DND-41 (cell line): ENCODE data around the gene SDK2.
A peak's percentile ranks its signal among the peaks of the same experiment; 100 is the strongest.

Experiments
- ATAC-seq: fragments of 200-7000 bp; cut with Tn5 transposase; 3 replicates; pipeline ENCODE4 v1.9.1; 2021; ENCODE audit warnings: low read depth; ENCODE audit not compliant: insufficient read depth
- DNase-seq: peaks from one replicate; pipeline ENCODE4 v3.0.0-alpha.2; 2020
- H2AFZ ChIP-seq: 2 replicates; pipeline ENCODE4 v1.6.0; 2012; ENCODE audit warnings: low read depth, low read length
- H3K27ac ChIP-seq: 2 replicates; pipeline ENCODE4 v1.5.1; 2012; ENCODE audit warnings: low read length, inconsistent platforms
- H3K27me3 ChIP-seq: fragments of 200-600 bp; sonication (generic); 2 replicates; pipeline ENCODE4 v1.6.0; 2012; ENCODE audit warnings: low read length, mild to moderate bottlenecking, inconsistent platforms; ENCODE audit not compliant: insufficient read depth, poor library complexity
- H3K36me3 ChIP-seq: 2 replicates; pipeline ENCODE4 v1.5.1; 2012; ENCODE audit warnings: low read length, inconsistent platforms; ENCODE audit not compliant: insufficient read depth
- H3K4me1 ChIP-seq: 2 replicates; pipeline ENCODE4 v1.5.1; 2012; ENCODE audit warnings: mild to moderate bottlenecking, low read length; ENCODE audit not compliant: insufficient read depth
- H3K4me2 ChIP-seq: 2 replicates; pipeline ENCODE4 v1.6.0; 2012; ENCODE audit warnings: mild to moderate bottlenecking, moderate library complexity, low read length, inconsistent platforms; ENCODE audit not compliant: insufficient read depth
- H3K4me3 ChIP-seq, 2 experiments: fragments of 200-600 bp in 1 of 2; shearing (Covaris generic) in 1 of 2; 2 replicates each; pipeline ENCODE4 v1.5.1; 2012 to 2016; ENCODE audit warnings: inconsistent platforms in 2 of 2, low read length in 2 of 2, mild to moderate bottlenecking in 2 of 2, low read depth in 1 of 2, moderate library complexity in 1 of 2
- H3K79me2 ChIP-seq: 2 replicates; pipeline ENCODE4 v1.6.0; 2012; ENCODE audit warnings: low read length, inconsistent platforms; ENCODE audit not compliant: insufficient read depth
- H3K9ac ChIP-seq: 2 replicates; pipeline ENCODE4 v1.6.0; 2012; ENCODE audit warnings: low read depth, mild to moderate bottlenecking, inconsistent platforms, low read length, moderate library complexity
- H3K9me3 ChIP-seq: 2 replicates; pipeline ENCODE4 v1.5.1; 2012; ENCODE audit warnings: low read length, moderate library complexity, mild to moderate bottlenecking, inconsistent platforms; ENCODE audit not compliant: insufficient read depth, severe bottlenecking
- H4K20me1 ChIP-seq: 2 replicates; pipeline ENCODE4 v1.6.0; 2012; ENCODE audit warnings: low read length; ENCODE audit not compliant: insufficient read depth
- CTCF ChIP-seq: IDR thresholded peaks from 2 replicates; pipeline ENCODE4 v1.5.1; 2012; ENCODE audit warnings: borderline replicate concordance, low read length, moderate library complexity, mild to moderate bottlenecking; ENCODE audit not compliant: poor library complexity, severe bottlenecking; ENCODE audit errors: extremely low read depth
- EZH2 ChIP-seq: IDR thresholded peaks from 3 replicates; pipeline ENCODE4 v1.6.1; 2012; ENCODE audit warnings: borderline replicate concordance, low read depth, mild to moderate bottlenecking, moderate library complexity, low read length, inconsistent platforms; ENCODE audit not compliant: severe bottlenecking

The SDK2 gene, protein sequence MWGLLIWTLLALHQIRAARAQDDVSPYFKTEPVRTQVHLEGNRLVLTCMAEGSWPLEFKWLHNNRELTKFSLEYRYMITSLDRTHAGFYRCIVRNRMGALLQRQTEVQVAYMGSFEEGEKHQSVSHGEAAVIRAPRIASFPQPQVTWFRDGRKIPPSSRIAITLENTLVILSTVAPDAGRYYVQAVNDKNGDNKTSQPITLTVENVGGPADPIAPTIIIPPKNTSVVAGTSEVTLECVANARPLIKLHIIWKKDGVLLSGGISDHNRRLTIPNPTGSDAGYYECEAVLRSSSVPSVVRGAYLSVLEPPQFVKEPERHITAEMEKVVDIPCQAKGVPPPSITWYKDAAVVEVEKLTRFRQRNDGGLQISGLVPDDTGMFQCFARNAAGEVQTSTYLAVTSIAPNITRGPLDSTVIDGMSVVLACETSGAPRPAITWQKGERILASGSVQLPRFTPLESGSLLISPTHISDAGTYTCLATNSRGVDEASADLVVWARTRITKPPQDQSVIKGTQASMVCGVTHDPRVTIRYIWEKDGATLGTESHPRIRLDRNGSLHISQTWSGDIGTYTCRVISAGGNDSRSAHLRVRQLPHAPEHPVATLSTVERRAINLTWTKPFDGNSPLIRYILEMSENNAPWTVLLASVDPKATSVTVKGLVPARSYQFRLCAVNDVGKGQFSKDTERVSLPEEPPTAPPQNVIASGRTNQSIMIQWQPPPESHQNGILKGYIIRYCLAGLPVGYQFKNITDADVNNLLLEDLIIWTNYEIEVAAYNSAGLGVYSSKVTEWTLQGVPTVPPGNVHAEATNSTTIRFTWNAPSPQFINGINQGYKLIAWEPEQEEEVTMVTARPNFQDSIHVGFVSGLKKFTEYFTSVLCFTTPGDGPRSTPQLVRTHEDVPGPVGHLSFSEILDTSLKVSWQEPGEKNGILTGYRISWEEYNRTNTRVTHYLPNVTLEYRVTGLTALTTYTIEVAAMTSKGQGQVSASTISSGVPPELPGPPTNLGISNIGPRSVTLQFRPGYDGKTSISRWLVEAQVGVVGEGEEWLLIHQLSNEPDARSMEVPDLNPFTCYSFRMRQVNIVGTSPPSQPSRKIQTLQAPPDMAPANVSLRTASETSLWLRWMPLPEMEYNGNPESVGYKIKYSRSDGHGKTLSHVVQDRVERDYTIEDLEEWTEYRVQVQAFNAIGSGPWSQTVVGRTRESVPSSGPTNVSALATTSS (N-terminal part only)

DNA sequence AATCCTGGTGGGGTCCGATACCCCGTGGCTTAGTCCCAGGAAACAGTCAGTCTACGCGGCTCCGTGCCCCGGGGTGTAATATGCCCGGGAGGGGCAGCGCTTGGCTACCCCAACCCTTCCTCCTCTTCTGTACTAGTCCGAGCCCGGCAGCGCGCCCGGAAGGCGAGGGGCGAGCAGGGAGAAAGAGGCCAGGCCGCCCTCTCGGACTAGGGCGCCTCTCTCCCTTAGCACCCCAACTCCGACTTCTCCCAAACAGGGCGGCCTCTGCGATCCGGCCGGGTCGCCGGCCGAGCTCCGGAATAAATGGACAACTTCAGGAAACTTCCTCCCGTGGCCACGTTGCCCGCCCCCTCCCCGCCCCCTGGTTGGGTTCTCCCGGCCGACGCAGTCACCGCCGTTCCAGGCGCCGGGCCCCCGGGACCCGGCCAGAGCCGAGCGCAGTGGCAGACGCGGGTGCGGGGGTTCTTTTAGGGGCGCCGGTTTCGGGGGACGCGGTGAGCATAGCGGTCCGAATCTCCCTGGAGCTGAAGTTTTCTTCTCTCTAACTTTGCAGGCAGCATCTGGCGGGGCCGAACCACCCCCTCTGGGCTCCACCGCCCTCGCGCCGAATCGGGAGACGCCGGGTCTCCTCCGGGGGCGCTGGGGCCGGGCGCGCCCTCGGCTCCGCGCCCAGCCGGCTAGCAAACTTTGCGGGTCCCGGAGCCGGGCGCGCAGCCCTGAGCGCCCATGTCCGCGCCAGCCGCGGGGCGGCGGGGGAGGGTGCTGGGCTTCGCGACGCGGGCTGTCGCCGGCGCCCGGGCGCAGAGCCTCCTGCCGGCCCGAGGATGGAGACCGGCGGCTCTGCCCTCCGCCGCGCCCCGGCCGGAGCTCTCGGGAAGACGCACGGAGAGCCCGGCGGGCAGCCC lies at the start of gene SDK2:
Gene SDK2 (minus strand): TSS at position 301 of the 905 bp plus-strand sequence. CDS start 357 bp downstream, outside the sequence.
- no peaks in the 10 kb centered on the region for H3K79me2 ChIP-seq
- H3K27ac ChIP-seq, result no peak within 1 kb of the TSS
- no peaks in the 10 kb centered on the region for H4K20me1 ChIP-seq
- TF ChIP-seq CTCF (no peak), EZH2 (no peak)
- peak within 1 kb of the TSS; percentile 53 for H3K4me2 ChIP-seq
- peaks cover 7% of the 10 kb centered on the region for H3K27me3 ChIP-seq
- no peaks in the 10 kb centered on the region for H3K36me3 ChIP-seq
- DNase-seq (no peak), ATAC-seq (no peak; the same call in 2 of the 3 replicates)
- H3K9ac ChIP-seq, result peak within 1 kb of the TSS; percentile 50; the same call in 1 of the 2 replicates
- peaks cover 22% of the 10 kb centered on the region; the same call in 1 of the 2 replicates for H3K4me1 ChIP-seq
- H3K4me3 ChIP-seq, result peak within 1 kb of the TSS in 1 of 2 experiments; percentile 50; a peak in 2 of 4 replicates
- H3K9me3 ChIP-seq, result no peaks in the 10 kb centered on the region
- H2AFZ ChIP-seq, result no peak within 1 kb of the TSS

DNA sequence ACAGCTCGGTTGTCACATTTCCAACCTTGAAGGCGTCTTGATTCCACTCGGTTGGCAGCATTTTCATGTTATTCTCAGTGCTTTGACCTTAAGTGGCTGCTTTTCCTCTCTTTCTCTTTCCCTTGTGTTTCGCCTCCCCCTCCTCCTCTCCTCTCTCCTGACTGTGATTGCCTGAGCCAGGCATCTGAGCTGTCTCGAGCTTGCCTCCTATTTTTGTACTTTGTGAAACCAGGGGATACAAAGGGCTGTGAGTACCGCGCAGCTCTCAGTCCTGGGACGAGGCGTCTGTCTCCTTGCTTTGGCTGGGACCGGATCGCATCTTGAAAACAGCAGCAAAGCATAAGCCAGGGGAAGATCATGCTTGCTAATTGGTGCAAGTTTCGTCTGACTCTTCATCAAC lies 48.8 kb upstream of the SDK2 start:
- no peaks in the 10 kb centered on the region for H4K20me1 ChIP-seq
- H3K4me1 ChIP-seq, result no peaks in the 10 kb centered on the region
- ATAC-seq (no peak), DNase-seq (no peak)
- H3K9me3 ChIP-seq, result no peaks in the 10 kb centered on the region
- no peak overlapping the region for H3K27ac ChIP-seq
- H2AFZ ChIP-seq, result no peak overlapping the region
- no peaks in the 10 kb centered on the region for H3K36me3 ChIP-seq
- H3K79me2 ChIP-seq, result no peaks in the 10 kb centered on the region
- H3K4me2 ChIP-seq, result no peak overlapping the region
- H3K4me3 ChIP-seq, result no peak overlapping the region
- no peaks in the 10 kb centered on the region for H3K27me3 ChIP-seq
- no peak overlapping the region for H3K9ac ChIP-seq
- no peak for TF ChIP-seq CTCF
- TF ChIP-seq EZH2, result no peak

DNA sequence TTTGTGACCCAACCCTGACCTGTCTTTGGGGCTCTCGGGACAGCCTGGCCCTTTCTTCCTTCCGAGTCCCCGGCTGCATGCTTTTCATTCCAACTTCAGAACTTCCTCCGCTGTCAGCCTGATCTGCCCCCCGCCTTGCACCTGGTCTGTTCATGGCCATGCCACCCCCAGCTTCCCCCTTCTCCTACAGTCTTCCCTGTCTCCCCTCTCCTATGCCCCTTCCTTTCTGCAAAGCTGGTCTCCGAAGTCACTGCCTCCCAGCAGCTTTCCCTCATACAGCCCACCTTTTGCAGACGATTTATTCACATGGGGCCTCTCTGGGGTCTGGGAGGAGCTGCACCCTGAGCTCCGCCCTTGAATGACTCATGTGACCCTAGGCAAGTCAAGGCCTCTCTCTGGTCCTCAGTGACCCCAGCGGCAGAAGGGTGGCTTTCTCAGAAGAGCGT lies 47.1 kb upstream of the SDK2 start:
- no peak overlapping the region for H3K27ac ChIP-seq
- no peak overlapping the region for H2AFZ ChIP-seq
- ATAC-seq (no peak), DNase-seq (no peak)
- H3K27me3 ChIP-seq, result no peaks in the 10 kb centered on the region
- H3K9me3 ChIP-seq, result no peaks in the 10 kb centered on the region
- no peaks in the 10 kb centered on the region for H3K36me3 ChIP-seq
- no peak overlapping the region for H3K4me2 ChIP-seq
- H3K79me2 ChIP-seq, result no peaks in the 10 kb centered on the region
- no peak overlapping the region for H3K9ac ChIP-seq
- H3K4me1 ChIP-seq, result no peaks in the 10 kb centered on the region
- no peak overlapping the region for H3K4me3 ChIP-seq
- TF ChIP-seq EZH2 (no peak), CTCF (no peak)
- H4K20me1 ChIP-seq, result no peaks in the 10 kb centered on the region
